ENCODE results near the gene TRAF2.

The TRAF2 gene

GRCh38 chr9:136973618-136974617 lies 87.6 kb downstream of the TRAF2 start:
- no peak for DNase-seq

GRCh38 chr9:136974817-136975535 lies 88.7 kb downstream of the TRAF2 start:
- no peak for DNase-seq

GRCh38 chr9:136975644-136976043 lies 89.3 kb downstream of the TRAF2 start:
- DNase-seq = peak in 44 of 51 donors; percentile 30 to 89 (median 70)

Measured in hypothalamus (tissue), 51 donors.